ENCODE data around the gene ZNF577. TPM values are rescaled to one million over a fixed set of nuclear protein-coding genes. Genes with fewer than 3 reads are reported as not detected.
"Not testable (repeated sequence)": the region's sequence is repeated elsewhere in the genome, so short reads cannot be mapped to it uniquely, and the experiment has no call there.

Gene ZNF577
- total and polyA plus RNA-seq, 2 experiments from 2014 or later, result 7.4 to 16.3 TPM

GRCh38 chr19:51916167-51916566, 28.4 kb upstream of the ZNF577 start:
- H4K20me1 ChIP-seq (ENCODE audit: insufficient read depth, poor library complexity, severe bottlenecking), result no peaks in the 10 kb centered on the region
- peaks cover 12% of the 10 kb centered on the region for H3K9me3 ChIP-seq (ENCODE audit: low read depth)
- H3K27me3 ChIP-seq, result no peaks in the 10 kb centered on the region
- no peak overlapping the region for H2AFZ ChIP-seq
- DNase-seq (ENCODE audit: low spot score), result no peak
- H3K79me2 ChIP-seq, result no peaks in the 10 kb centered on the region
- no peak overlapping the region for H3K4me2 ChIP-seq
- no peak overlapping the region for H3K4me3 ChIP-seq
- H3K36me3 ChIP-seq (replicated peaks; ENCODE audit: insufficient read depth, low read depth), result no peaks in the 10 kb centered on the region
- WGBS (ENCODE audit: low lambda C conversion rate, missing lambda C conversion rate), result 88% methylated on average over 1 of the region's 1 CpG
- no peak overlapping the region for H3K27ac ChIP-seq
- no peaks in the 10 kb centered on the region for H3K9me2 ChIP-seq (replicated peaks; ENCODE audit: insufficient read depth)
- no peaks in the 10 kb centered on the region for H3K4me1 ChIP-seq (ENCODE audit: insufficient read depth)
- no peak for TF ChIP-seq EZH2phosphoT487 (IDR thresholded peaks at IDR 0.05; ENCODE audit: low read depth, severe bottlenecking, unreplicated experiment)
- no peak for TF ChIP-seq CTCF (IDR thresholded peaks at IDR 0.05; ENCODE audit: poor library complexity)
- TF ChIP-seq EZH2 (IDR thresholded peaks at IDR 0.05; ENCODE audit: borderline replicate concordance), result no peak

GRCh38 chr19:51915324-51915867, 27.6 kb upstream of the ZNF577 start:
- no peak for TF ChIP-seq EZH2 (IDR thresholded peaks at IDR 0.05; ENCODE audit: borderline replicate concordance)
- no peak for TF ChIP-seq EZH2phosphoT487 (IDR thresholded peaks at IDR 0.05; ENCODE audit: low read depth, severe bottlenecking, unreplicated experiment)
- TF ChIP-seq CTCF (IDR thresholded peaks at IDR 0.05; ENCODE audit: poor library complexity), result no peak
- no peak for DNase-seq (ENCODE audit: low spot score)
- Histone ChIP-seq H3K9me2 (replicated peaks; ENCODE audit: insufficient read depth) (no peaks in the 10 kb centered on the region), H3K4me2 (no peak overlapping the region), H4K20me1 (ENCODE audit: insufficient read depth, poor library complexity, severe bottlenecking) (no peaks in the 10 kb centered on the region), H3K4me3 (no peak overlapping the region), H3K27ac (no peak overlapping the region), H3K4me1 (ENCODE audit: insufficient read depth) (no peaks in the 10 kb centered on the region), H3K27me3 (no peaks in the 10 kb centered on the region), H3K79me2 (no peaks in the 10 kb centered on the region), H3K9me3 (ENCODE audit: low read depth) (peaks cover 12% of the 10 kb centered on the region), H3K36me3 (replicated peaks; ENCODE audit: insufficient read depth, low read depth) (no peaks in the 10 kb centered on the region), H2AFZ (no peak overlapping the region)
- WGBS (ENCODE audit: low lambda C conversion rate, missing lambda C conversion rate), result 76% methylated on average over 5 of the region's 5 CpGs

- H3K27me3 ChIP-seq; H3K4me1 ChIP-seq (ENCODE audit: insufficient read depth); H3K9me3 ChIP-seq (ENCODE audit: low read depth); DNase-seq (ENCODE audit: low spot score); H3K36me3 ChIP-seq (replicated peaks; ENCODE audit: insufficient read depth, low read depth); H3K4me2 ChIP-seq; H3K27ac ChIP-seq; H4K20me1 ChIP-seq (ENCODE audit: insufficient read depth, poor library complexity, severe bottlenecking); H3K9me2 ChIP-seq (replicated peaks; ENCODE audit: insufficient read depth); H3K4me3 ChIP-seq; H2AFZ ChIP-seq: not testable (repeated sequence)
- 64% methylated on average over 5 of the region's 5 CpGs for whole genome bisulfite sequencing (ENCODE audit: low lambda C conversion rate, missing lambda C conversion rate)
- H3K79me2 ChIP-seq, result peaks cover 14% of the 10 kb centered on the region
These were observed 20.2 kb upstream of the ZNF577 start for GRCh38 chr19:51907981-51908380.

- not testable (repeated sequence) for H3K27me3 ChIP-seq; H3K36me3 ChIP-seq (replicated peaks; ENCODE audit: insufficient read depth, low read depth); H3K9me2 ChIP-seq (replicated peaks; ENCODE audit: insufficient read depth); H3K4me3 ChIP-seq; H3K4me2 ChIP-seq; H3K4me1 ChIP-seq (ENCODE audit: insufficient read depth); DNase-seq (ENCODE audit: low spot score); H2AFZ ChIP-seq; H4K20me1 ChIP-seq (ENCODE audit: insufficient read depth, poor library complexity, severe bottlenecking)
- 47% methylated on average over 9 of the region's 9 CpGs for WGBS (ENCODE audit: low lambda C conversion rate, missing lambda C conversion rate)
- Histone ChIP-seq H3K79me2 (peaks cover 33% of the 10 kb centered on the region), H3K9me3 (ENCODE audit: low read depth) (peaks cover 11% of the 10 kb centered on the region), H3K27ac (peak overlapping the region; percentile 68)
These were observed 18.4 kb upstream of the ZNF577 start for GRCh38 chr19:51906108-51906507.

GRCh38 chr19:51905639-51906038, 17.9 kb upstream of the ZNF577 start:
- peaks cover 16% of the 10 kb centered on the region for H3K9me3 ChIP-seq (ENCODE audit: low read depth)
- peak overlapping the region; percentile 81 for H2AFZ ChIP-seq
- H3K27ac ChIP-seq, result peak overlapping the region; percentile 94
- not testable (repeated sequence) for H3K4me2 ChIP-seq; H3K36me3 ChIP-seq (replicated peaks; ENCODE audit: insufficient read depth, low read depth); H3K9me2 ChIP-seq (replicated peaks; ENCODE audit: insufficient read depth); H3K4me3 ChIP-seq; H4K20me1 ChIP-seq (ENCODE audit: insufficient read depth, poor library complexity, severe bottlenecking); H3K4me1 ChIP-seq (ENCODE audit: insufficient read depth); DNase-seq (ENCODE audit: low spot score); H3K27me3 ChIP-seq
- WGBS (ENCODE audit: low lambda C conversion rate, missing lambda C conversion rate), result 38% methylated on average over 3 of the region's 3 CpGs
- H3K79me2 ChIP-seq, result peaks cover 37% of the 10 kb centered on the region
